Activated naive CD8-positive, alpha-beta T cell treated with anti-CD3 and anti-CD28 coated beads for 36 hours (primary cell): ENCODE data around the gene UBR3. TPM values are rescaled to one million over a fixed set of nuclear protein-coding genes. Genes with fewer than 3 reads are reported as not detected.
"Not testable (repeated sequence)": the region's sequence is repeated elsewhere in the genome, so short reads cannot be mapped to it uniquely, and the experiment has no call there.

Experiments used
- DNase-seq: peaks from one replicate; pipeline ENCODE4 v3.0.0; 2021
- H3K27ac Mint-ChIP-seq: one replicate; pipeline ENCODE4 v1.8.0; 2022; ENCODE audit warnings: mild to moderate bottlenecking, moderate library complexity, mixed read lengths
- H3K27me3 Mint-ChIP-seq: one replicate; pipeline ENCODE4 v1.8.0; 2022; ENCODE audit warnings: mild to moderate bottlenecking, mixed read lengths
- H3K36me3 Mint-ChIP-seq: one replicate; pipeline ENCODE4 v1.8.0; 2021; ENCODE audit warnings: mild to moderate bottlenecking, mixed read lengths
- H3K4me1 Mint-ChIP-seq: one replicate; pipeline ENCODE4 v1.8.0; 2021; ENCODE audit warnings: mixed read lengths
- H3K4me3 Mint-ChIP-seq: one replicate; pipeline ENCODE4 v1.8.0; 2022; ENCODE audit warnings: mild to moderate bottlenecking, moderate library complexity, mixed read lengths
- H3K9me3 Mint-ChIP-seq: one replicate; pipeline ENCODE4 v1.8.0; 2022; ENCODE audit warnings: mixed read lengths
- total RNA-seq, 2 experiments: library from RNA; stranded (reverse); gene quantifications; one replicate each; pipeline ENCODE4 v1.2.3, GENCODE V29; 2021

Gene UBR3
- total RNA-seq, 2 experiments from 2014 or later = 15.1 to 17.7 TPM

GRCh38 chr2:169815849-169816248 is 11.4 kb upstream of the UBR3 start:
- Mint-ChIP-seq H3K4me1 (peaks cover 23% of the 10 kb centered on the region), H3K4me3 (no peak overlapping the region), H3K27me3 (no peaks in the 10 kb centered on the region), H3K27ac (no peak overlapping the region), H3K36me3 (peaks cover 56% of the 10 kb centered on the region), H3K9me3 (peaks cover 7% of the 10 kb centered on the region)
- no peak for DNase-seq

GRCh38 chr2:169816961-169817360 is 10.3 kb upstream of the UBR3 start:
- not testable (repeated sequence) for H3K27me3 Mint-ChIP-seq, H3K9me3 Mint-ChIP-seq, H3K4me3 Mint-ChIP-seq, DNase-seq, H3K27ac Mint-ChIP-seq
- peaks cover 33% of the 10 kb centered on the region for H3K4me1 Mint-ChIP-seq
- peaks cover 57% of the 10 kb centered on the region for H3K36me3 Mint-ChIP-seq

GRCh38 chr2:169817369-169817768 is 9.9 kb upstream of the UBR3 start:
- not testable (repeated sequence) for H3K9me3 Mint-ChIP-seq, DNase-seq, H3K4me3 Mint-ChIP-seq, H3K27ac Mint-ChIP-seq, H3K27me3 Mint-ChIP-seq
- peaks cover 54% of the 10 kb centered on the region for H3K36me3 Mint-ChIP-seq
- peaks cover 35% of the 10 kb centered on the region for H3K4me1 Mint-ChIP-seq

- no peak for DNase-seq
- Mint-ChIP-seq H3K36me3 (peaks cover 58% of the 10 kb centered on the region), H3K27me3 (no peaks in the 10 kb centered on the region), H3K4me3 (no peak overlapping the region), H3K4me1 (peaks cover 44% of the 10 kb centered on the region), H3K27ac (no peak overlapping the region), H3K9me3 (peaks cover 7% of the 10 kb centered on the region)
Measured at GRCh38 chr2:169818241-169818640, 9.0 kb upstream of the UBR3 start.

GRCh38 chr2:169819106-169819505 is 8.1 kb upstream of the UBR3 start:
- Mint-ChIP-seq H3K36me3 (peaks cover 63% of the 10 kb centered on the region), H3K4me3 (no peak overlapping the region), H3K4me1 (peaks cover 52% of the 10 kb centered on the region), H3K27me3 (no peaks in the 10 kb centered on the region), H3K9me3 (peaks cover 7% of the 10 kb centered on the region), H3K27ac (peak overlapping the region; percentile 32)
- no peak for DNase-seq

- H3K27me3 Mint-ChIP-seq, H3K4me3 Mint-ChIP-seq, H3K9me3 Mint-ChIP-seq: not testable (repeated sequence)
- peaks cover 59% of the 10 kb centered on the region for H3K36me3 Mint-ChIP-seq
- peak overlapping the region; percentile 26 for H3K27ac Mint-ChIP-seq
- peak; percentile 18 for DNase-seq
- H3K4me1 Mint-ChIP-seq = peaks cover 55% of the 10 kb centered on the region
Measured at GRCh38 chr2:169820101-169820500, 7.2 kb upstream of the UBR3 start.

GRCh38 chr2:169822036-169822435 is 5.2 kb upstream of the UBR3 start:
- H3K4me3 Mint-ChIP-seq = no peak overlapping the region
- H3K27me3 Mint-ChIP-seq = no peaks in the 10 kb centered on the region
- no peak for DNase-seq
- H3K4me1 Mint-ChIP-seq = peaks cover 54% of the 10 kb centered on the region
- H3K9me3 Mint-ChIP-seq = peaks cover 5% of the 10 kb centered on the region
- peaks cover 44% of the 10 kb centered on the region for H3K36me3 Mint-ChIP-seq
- H3K27ac Mint-ChIP-seq = no peak overlapping the region

GRCh38 chr2:169822785-169823392 is 4.4 kb upstream of the UBR3 start:
- no peaks in the 10 kb centered on the region for H3K9me3 Mint-ChIP-seq
- H3K27ac Mint-ChIP-seq = peak overlapping the region; percentile 35
- peak overlapping the region; percentile 93 for H3K4me3 Mint-ChIP-seq
- no peak for DNase-seq
- H3K27me3 Mint-ChIP-seq = no peaks in the 10 kb centered on the region
- H3K36me3 Mint-ChIP-seq = peaks cover 35% of the 10 kb centered on the region
- H3K4me1 Mint-ChIP-seq = peaks cover 56% of the 10 kb centered on the region

GRCh38 chr2:169823996-169824372 is 3.3 kb upstream of the UBR3 start:
- no peaks in the 10 kb centered on the region for H3K9me3 Mint-ChIP-seq
- peaks cover 62% of the 10 kb centered on the region for H3K4me1 Mint-ChIP-seq
- peak overlapping the region; percentile 93 for H3K4me3 Mint-ChIP-seq
- H3K36me3 Mint-ChIP-seq = peaks cover 30% of the 10 kb centered on the region
- peak overlapping the region; percentile 88 for H3K27ac Mint-ChIP-seq
- no peak for DNase-seq
- no peaks in the 10 kb centered on the region for H3K27me3 Mint-ChIP-seq

GRCh38 chr2:169824373-169825333 is 2.6 kb upstream of the UBR3 start, which contains the start of gene METTL5:
METTL5 (minus strand) TSS chr2:169824905; CDS start chr2:169824597, 308 bp downstream.
- peak; percentile 88 for DNase-seq
- Mint-ChIP-seq H3K4me1 (peaks cover 59% of the 10 kb centered on the region), H3K36me3 (peaks cover 27% of the 10 kb centered on the region), H3K4me3 (peak within 1 kb of the TSS; percentile 93), H3K9me3 (no peaks in the 10 kb centered on the region), H3K27me3 (no peaks in the 10 kb centered on the region), H3K27ac (peak within 1 kb of the TSS; percentile 91)

- Mint-ChIP-seq H3K4me1 (peaks cover 54% of the 10 kb centered on the region), H3K27ac (peak overlapping the region; percentile 81), H3K27me3 (no peaks in the 10 kb centered on the region), H3K4me3 (peak overlapping the region; percentile 92), H3K9me3 (no peaks in the 10 kb centered on the region), H3K36me3 (peaks cover 9% of the 10 kb centered on the region)
- DNase-seq = peak; percentile 42
Measured at GRCh38 chr2:169828141-169828811, 1.0 kb downstream of the UBR3 start.

GRCh38 chr2:169834401-169834800 is 7.1 kb downstream of the UBR3 start:
- H3K4me3 Mint-ChIP-seq = no peak overlapping the region
- peaks cover 6% of the 10 kb centered on the region for H3K36me3 Mint-ChIP-seq
- no peak overlapping the region for H3K27ac Mint-ChIP-seq
- H3K9me3 Mint-ChIP-seq = no peaks in the 10 kb centered on the region
- DNase-seq = no peak
- no peaks in the 10 kb centered on the region for H3K27me3 Mint-ChIP-seq
- peaks cover 40% of the 10 kb centered on the region for H3K4me1 Mint-ChIP-seq

GRCh38 chr2:169838743-169839489 is 11.7 kb downstream of the UBR3 start:
- peaks cover 17% of the 10 kb centered on the region for H3K4me1 Mint-ChIP-seq
- H3K27ac Mint-ChIP-seq = no peak overlapping the region
- no peaks in the 10 kb centered on the region for H3K27me3 Mint-ChIP-seq
- H3K4me3 Mint-ChIP-seq = no peak overlapping the region
- peaks cover 17% of the 10 kb centered on the region for H3K36me3 Mint-ChIP-seq
- no peak for DNase-seq
- no peaks in the 10 kb centered on the region for H3K9me3 Mint-ChIP-seq

GRCh38 chr2:169839954-169840746 is 12.9 kb downstream of the UBR3 start:
- H3K36me3 Mint-ChIP-seq = peaks cover 19% of the 10 kb centered on the region

More at GRCh38 chr2:169839954-169840746, 12.9 kb downstream of the UBR3 start:
- no peaks in the 10 kb centered on the region for H3K9me3 Mint-ChIP-seq
- H3K27me3 Mint-ChIP-seq = no peaks in the 10 kb centered on the region
- DNase-seq = no peak
- no peak overlapping the region for H3K4me3 Mint-ChIP-seq
- H3K27ac Mint-ChIP-seq = no peak overlapping the region
- peaks cover 17% of the 10 kb centered on the region for H3K4me1 Mint-ChIP-seq
